ENCODE data around the gene COL25A1.

COL25A1 gene

DNA sequence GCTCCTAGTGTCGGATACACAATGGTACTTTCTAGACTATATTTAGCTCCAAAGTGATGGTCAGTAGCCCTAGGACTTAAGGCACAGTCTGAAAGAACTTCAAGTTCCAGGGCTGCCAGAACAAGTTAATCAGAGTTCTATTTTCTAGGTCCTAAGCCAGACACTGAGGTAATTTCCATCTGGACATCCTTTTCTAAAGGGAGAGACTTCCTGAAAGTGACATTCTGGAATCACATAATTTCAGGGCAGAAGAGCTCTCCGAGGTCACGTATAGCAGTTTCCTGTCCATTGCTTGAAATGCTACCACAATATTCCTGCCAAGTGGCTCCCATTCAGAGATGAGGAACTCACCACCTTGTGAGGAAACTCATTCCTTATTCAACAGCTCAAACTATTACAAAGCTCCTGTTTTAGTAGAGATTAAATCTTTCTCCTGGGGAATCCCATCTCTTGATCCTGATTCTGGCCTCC, 117.9 kb downstream of the COL25A1 start:
- DNase-seq, result no peak
- in situ Hi-C loops (cut with HindIII; ENCODE audit: low pct_ligation_motif_present, low pct_unique_long_range_greater_than_20kb, low sequenced_read_pairs), result no loop called here

DNA sequence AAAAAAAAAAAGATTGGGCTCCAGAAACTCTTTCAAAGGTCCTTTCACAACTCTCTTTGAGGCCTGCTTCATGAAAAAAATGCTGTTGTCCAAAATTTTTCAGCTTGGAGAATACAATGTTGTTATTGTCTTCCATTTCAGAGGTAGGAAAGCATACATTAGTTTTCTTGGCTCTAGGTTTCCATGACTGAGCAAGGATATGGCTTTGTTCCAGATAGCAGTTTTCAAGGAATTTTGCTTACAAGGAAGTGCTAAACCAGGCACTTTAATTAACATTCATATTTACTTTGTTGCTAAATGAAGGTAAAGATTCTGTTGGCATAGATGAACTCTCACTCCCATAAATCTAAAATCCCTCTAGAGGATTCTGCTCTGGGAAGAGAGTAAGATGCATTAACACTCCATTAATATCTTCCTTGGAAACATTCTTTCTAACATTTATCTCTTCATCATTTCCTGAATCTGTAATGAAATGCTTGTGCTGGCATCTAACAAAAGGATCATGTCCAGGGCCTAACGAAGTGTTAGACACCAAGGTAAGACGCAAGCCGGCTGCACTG, 118.4 kb downstream of the COL25A1 start:
- in situ Hi-C loops (cut with HindIII; ENCODE audit: low pct_ligation_motif_present, low pct_unique_long_range_greater_than_20kb, low sequenced_read_pairs), result no loop called here
- no peak for DNase-seq

DNA sequence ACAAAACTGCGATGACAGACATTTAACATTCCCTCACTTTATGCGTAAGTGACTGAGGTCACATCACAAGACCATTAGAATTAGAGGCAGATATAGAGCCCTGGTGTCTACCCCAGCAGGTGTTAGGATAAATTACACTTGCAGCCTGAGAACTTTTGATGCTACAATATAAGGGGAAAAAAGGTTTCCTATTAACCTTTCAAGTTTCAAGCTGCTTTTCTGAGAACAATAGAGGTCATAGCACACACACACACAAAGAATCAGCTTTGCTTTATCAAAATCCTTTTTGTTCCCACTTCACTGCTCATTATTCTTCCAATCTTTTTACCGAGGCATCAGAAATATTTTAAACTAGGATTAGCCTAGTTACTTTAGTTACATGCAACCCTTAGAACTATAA, 119.8 kb downstream of the COL25A1 start:
- in situ Hi-C loops (cut with HindIII; ENCODE audit: low pct_ligation_motif_present, low pct_unique_long_range_greater_than_20kb, low sequenced_read_pairs), result no loop called here

GRCh38 chr4:109179061-109179460, 123.4 kb downstream of the COL25A1 start:
- DNase-seq, result no peak
- in situ Hi-C loops (cut with HindIII; ENCODE audit: low pct_ligation_motif_present, low pct_unique_long_range_greater_than_20kb, low sequenced_read_pairs), result no loop called here

More for the DNA sequence above, 119.8 kb downstream of the COL25A1 start:
- DNase-seq, result no peak

DNA sequence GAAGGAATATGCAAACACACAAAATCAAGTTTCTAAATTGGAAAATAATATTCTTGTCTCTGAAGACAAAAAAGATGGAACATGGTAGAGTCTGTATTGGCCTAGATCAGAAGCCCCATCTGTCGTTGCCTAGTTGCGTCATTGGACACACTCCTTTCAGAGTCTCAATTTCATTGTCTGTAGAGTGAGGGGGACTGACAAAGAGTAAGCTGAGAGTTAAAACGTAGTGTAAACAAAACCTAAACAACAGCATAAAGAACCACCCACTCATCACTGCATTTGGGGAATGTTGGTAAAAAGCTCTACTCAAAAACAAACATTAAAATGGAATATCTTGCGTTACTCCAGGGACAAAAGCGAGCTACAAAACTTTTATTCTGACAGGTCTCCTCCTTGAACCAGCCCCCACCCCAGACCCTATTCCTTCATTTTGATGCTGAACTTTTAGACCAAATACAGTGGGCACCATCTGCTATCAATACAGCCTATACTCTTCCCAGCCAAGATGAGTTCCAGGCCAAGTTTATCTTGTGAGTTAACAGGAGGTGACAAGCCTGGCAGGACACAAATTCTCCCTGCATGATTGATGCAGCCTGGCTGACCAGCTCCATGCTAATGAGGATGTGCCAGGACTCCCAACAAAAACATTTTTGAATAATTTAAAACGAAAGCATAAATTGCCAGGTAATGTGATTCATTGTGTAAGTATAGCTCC, 125.2 kb downstream of the COL25A1 start:
- DNase-seq, result no peak
- in situ Hi-C loops (cut with HindIII; ENCODE audit: low pct_ligation_motif_present, low pct_unique_long_range_greater_than_20kb, low sequenced_read_pairs), result no loop called here

DNA sequence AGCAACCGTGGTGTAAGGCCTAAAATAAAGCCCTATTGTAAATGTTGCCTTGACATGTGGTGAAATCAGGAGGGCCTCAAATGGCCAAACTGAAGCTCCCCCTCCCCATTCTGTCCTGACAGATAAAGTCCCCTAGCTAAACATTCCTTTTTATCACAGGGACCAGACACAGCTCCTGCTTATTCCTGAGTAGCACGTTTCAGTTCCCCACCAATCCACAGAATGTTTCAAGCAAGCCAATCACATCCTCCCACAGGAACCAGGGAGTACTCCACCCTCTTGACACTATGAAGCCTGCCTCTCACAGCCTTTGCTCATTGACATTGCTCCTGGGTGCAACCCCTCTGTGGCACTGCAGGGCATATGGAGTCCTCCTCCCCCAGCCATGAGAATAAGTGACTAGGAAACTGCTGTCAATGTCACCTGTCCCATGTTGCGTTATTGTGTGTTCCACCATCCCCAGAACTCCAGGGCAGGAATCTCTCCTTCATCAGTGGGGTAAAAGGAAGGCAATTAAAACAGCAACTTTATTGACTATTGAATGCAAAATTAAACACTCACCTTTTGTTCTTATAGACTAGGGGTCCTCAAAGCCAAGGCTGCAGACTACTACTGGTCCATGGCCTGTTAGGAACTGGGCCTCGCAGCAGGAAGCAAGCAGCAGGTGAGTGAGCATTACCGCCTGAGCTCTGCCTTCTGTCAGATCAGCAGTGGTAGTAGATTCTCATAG, 128.1 kb downstream of the COL25A1 start:
- in situ Hi-C loops (cut with HindIII; ENCODE audit: low pct_ligation_motif_present, low pct_unique_long_range_greater_than_20kb, low sequenced_read_pairs), result no loop called here
- DNase-seq, result no peak

DNA sequence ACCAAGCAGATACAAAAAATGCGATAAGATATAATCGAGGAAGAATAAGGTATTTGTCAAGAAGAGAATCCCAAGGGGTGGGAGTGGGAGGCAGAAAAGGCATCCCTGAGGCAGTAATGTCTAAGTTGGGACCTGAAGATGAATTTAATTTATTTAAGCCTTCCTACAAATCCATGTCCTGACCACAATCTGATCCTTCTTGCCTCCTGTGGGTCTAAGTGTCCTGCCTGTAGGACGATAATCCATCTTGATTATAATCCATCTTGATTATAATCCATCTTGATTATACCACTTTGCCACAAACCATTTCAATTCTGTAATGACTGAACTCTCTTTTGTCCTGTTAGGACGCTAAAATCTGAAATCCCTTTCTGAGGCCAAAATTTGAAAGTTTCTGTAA, 130.2 kb downstream of the COL25A1 start:
- DNase-seq, result no peak
- in situ Hi-C loops (cut with HindIII; ENCODE audit: low pct_ligation_motif_present, low pct_unique_long_range_greater_than_20kb, low sequenced_read_pairs), result no loop called here

- DNase-seq, result no peak
- in situ Hi-C loops (cut with HindIII; ENCODE audit: low pct_ligation_motif_present, low pct_unique_long_range_greater_than_20kb, low sequenced_read_pairs), result no loop called here
Observed at GRCh38 chr4:109171070-109171469, 131.4 kb downstream of the COL25A1 start.

- in situ Hi-C loops (cut with HindIII; ENCODE audit: low pct_ligation_motif_present, low pct_unique_long_range_greater_than_20kb, low sequenced_read_pairs), result no loop called here
- no peak for DNase-seq
Observed at GRCh38 chr4:109169170-109169569, 133.3 kb downstream of the COL25A1 start.

DNA sequence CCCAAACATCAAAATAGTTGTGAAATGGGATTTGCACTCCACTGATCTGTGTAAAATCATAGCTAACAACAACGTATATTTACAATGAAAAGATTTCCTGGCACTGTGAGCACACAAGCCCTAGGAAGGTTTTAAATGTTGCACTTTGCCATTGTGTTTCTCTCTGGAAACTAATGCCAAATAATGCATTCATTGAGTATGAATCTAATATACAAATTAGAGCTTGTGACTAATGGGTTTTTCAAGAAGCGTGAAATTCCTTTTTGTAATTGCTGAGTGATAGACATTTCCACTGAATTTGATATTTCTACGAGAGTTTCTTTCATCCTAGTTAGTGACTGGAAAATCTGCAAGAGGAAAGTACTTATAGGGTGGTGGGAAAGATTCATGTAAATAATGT, 135.9 kb downstream of the COL25A1 start:
- DNase-seq, result no peak
- in situ Hi-C loops (cut with HindIII; ENCODE audit: low pct_ligation_motif_present, low pct_unique_long_range_greater_than_20kb, low sequenced_read_pairs), result no loop called here

GRCh38 chr4:109166126-109166525, 136.3 kb downstream of the COL25A1 start:
- no peak for DNase-seq
- in situ Hi-C loops (cut with HindIII; ENCODE audit: low pct_ligation_motif_present, low pct_unique_long_range_greater_than_20kb, low sequenced_read_pairs), result no loop called here

DNA sequence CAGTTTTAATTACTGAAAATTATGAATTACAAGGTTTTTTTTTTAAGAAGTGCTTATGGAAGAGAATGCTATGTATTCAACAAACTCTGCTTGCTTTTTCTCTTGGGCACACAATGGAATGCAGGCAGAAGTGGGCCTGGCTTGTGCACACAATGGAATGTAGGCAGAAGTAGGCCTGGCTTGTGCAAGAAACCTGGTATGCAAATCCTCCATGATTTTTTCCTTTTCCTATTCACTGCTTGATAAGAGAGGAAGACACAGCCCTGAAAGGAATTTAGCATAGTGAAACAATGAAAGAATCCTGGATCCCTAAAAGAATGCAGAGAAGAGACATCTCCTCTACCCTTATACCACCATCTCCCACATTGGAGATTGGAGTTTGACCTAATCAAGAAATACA, 138.4 kb downstream of the COL25A1 start:
- DNase-seq, result no peak
- in situ Hi-C loops (cut with HindIII; ENCODE audit: low pct_ligation_motif_present, low pct_unique_long_range_greater_than_20kb, low sequenced_read_pairs), result no loop called here

DNA sequence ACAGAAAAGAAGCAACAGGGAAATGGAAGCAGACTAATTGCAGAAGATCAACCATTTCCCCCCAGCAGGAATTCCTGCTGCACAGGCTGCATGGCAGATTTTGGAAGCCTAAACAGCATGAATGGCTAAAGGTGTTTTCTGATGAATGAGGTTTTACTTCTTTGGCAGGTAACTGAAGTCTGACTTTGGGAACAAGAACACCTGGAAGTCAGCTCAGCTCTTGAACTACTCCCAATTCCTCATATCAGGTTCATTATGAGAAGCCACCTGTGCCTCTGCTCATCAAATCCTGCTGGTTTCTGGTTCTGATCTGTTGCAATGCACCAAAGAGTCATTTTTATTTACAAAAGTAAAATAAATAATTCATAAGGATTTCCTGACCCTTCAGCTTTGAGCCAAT, 139.0 kb downstream of the COL25A1 start:
- no peak for DNase-seq
- in situ Hi-C loops (cut with HindIII; ENCODE audit: low pct_ligation_motif_present, low pct_unique_long_range_greater_than_20kb, low sequenced_read_pairs), result no loop called here

DNA sequence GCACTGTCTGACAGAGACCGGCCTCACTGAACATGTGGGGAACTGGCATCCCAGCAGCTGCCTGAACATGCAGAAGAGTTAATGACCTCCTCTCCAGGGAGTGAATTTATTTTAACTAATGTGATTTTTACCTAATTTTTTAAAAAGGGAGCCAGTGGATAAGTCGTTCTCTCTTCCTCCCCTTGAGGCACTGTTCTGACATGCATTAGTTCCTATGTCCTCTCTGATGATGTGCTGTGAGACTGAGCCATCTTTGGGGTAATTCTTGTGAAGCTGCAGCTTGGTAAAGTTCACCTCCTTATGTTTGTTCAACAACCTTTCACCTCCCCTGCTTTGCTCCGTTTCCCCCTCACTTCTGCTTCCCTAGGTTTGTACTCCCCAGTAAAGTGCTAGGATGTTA, 139.7 kb downstream of the COL25A1 start:
- in situ Hi-C loops (cut with HindIII; ENCODE audit: low pct_ligation_motif_present, low pct_unique_long_range_greater_than_20kb, low sequenced_read_pairs), result no loop called here
- DNase-seq, result no peak

DNA sequence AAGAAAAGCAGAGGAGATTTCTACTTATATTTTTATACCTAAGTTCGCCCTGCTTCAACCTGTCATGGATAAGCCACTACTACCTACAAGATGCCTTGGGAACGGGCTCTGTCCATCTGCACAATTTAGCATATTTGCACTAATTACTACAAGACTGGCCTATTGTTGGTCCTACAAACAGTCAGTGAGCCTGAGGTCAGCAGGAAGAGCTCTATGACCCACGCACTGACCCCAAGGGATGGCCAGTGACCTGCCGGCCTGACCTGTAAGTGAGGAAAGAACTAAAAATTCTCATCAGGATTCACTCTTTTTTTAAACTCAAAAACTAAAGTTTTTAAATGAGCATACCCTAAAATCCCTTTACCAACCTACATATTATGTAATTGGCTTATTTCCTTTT, 142.0 kb downstream of the COL25A1 start:
- no peak for DNase-seq
- in situ Hi-C loops (cut with HindIII; ENCODE audit: low pct_ligation_motif_present, low pct_unique_long_range_greater_than_20kb, low sequenced_read_pairs), result no loop called here

DNA sequence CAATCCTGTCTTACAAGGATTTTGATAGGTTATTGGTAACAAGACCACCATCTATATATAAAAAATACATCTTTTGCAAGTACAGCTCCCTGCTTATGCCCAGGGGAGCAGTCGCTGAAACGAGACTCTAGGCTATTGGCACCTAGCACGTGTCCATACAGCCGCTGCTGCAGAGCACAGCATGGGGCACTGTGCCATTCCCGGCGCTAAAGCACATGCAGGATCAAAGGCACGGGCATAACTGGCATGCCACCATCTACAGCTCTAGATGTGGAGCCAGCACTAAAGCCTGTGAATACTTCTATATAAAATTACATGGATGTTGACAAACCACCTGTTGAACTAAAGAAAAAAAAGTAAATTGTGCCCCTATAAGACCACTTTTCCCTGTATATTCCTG, 144.8 kb downstream of the COL25A1 start:
- in situ Hi-C loops (cut with HindIII; ENCODE audit: low pct_ligation_motif_present, low pct_unique_long_range_greater_than_20kb, low sequenced_read_pairs), result no loop called here
- DNase-seq, result no peak

GRCh38 chr4:109157205-109157604, 145.3 kb downstream of the COL25A1 start:
- in situ Hi-C loops (cut with HindIII; ENCODE audit: low pct_ligation_motif_present, low pct_unique_long_range_greater_than_20kb, low sequenced_read_pairs), result no loop called here
- no peak for DNase-seq

DNA sequence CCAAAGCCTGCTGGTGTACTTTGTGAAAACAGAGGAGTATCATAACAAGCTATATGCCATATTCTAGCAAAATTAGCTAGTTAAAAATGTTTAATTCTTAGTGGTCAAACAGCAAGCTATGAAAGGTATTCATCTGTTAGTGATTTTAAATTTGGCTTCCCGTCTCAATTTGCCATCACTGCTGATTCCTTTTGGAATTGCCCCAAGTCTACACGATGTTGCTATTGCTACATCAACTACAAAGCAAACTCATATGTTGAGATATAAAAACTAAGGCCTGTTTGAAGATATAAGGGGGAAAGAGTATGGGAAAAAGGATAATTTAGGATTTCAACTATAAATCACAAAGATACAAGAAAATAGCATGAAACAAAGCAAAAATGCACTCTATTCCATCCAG, 146.1 kb downstream of the COL25A1 start:
- DNase-seq, result no peak
- in situ Hi-C loops (cut with HindIII; ENCODE audit: low pct_ligation_motif_present, low pct_unique_long_range_greater_than_20kb, low sequenced_read_pairs), result no loop called here

GRCh38 chr4:109155682-109156283, 146.7 kb downstream of the COL25A1 start:
- no peak for DNase-seq
- in situ Hi-C loops (cut with HindIII; ENCODE audit: low pct_ligation_motif_present, low pct_unique_long_range_greater_than_20kb, low sequenced_read_pairs), result no loop called here

Data from ACHN (cell line).